Heart right ventricle (tissue), 16 donors: ENCODE data around the gene DLST. TPM values are rescaled to one million over a fixed set of nuclear protein-coding genes. Genes with fewer than 3 reads are reported as not detected.
A peak's percentile ranks its signal among the peaks of the same experiment; 100 is the strongest.

Experiments used
- ATAC-seq, 8 donors: fragments of 200-7000 bp; cut with Tn5 transposase; one replicate each; pipeline ENCODE4 v1.9.1; 2020; ENCODE audit warnings: mild to moderate bottlenecking in 8 of 8, moderate library complexity in 8 of 8, moderate number of reproducible peaks in 1 of 8
- DNase-seq, 2 donors: peaks; one replicate each; pipeline ENCODE4 v3.0.0-alpha.2; 2020
- H3K27ac ChIP-seq, 10 donors: fragments of 200-600 bp; sonication (generic) in 2 of 10; one replicate each; pipeline versions ENCODE4 v1.5.0 to v1.8.0; 2020 to 2022; ENCODE audit warnings: mild to moderate bottlenecking in 3 of 10
- H3K27me3 ChIP-seq, 7 donors: fragments of 200-600 bp; one replicate each; pipeline ENCODE4 v1.8.0; 2021 to 2022; ENCODE audit warnings: mild to moderate bottlenecking in 2 of 7
- H3K36me3 ChIP-seq, 9 donors: fragments of 200-600 bp; sonication (generic) in 1 of 9; one replicate each; pipeline versions ENCODE4 v1.5.0 to v1.8.0; 2020 to 2022; ENCODE audit warnings: mild to moderate bottlenecking in 2 of 9
- H3K4me1 ChIP-seq, 9 donors: fragments of 200-600 bp; sonication (generic) in 1 of 9; one replicate each; pipeline versions ENCODE4 v1.5.0 to v1.8.0; 2020 to 2022; ENCODE audit warnings: mild to moderate bottlenecking in 4 of 9
- H3K4me3 ChIP-seq, 10 donors: fragments of 200-600 bp; sonication (generic) in 2 of 10; one replicate each; pipeline versions ENCODE4 v1.5.0 to v1.8.0; 2020 to 2022; ENCODE audit warnings: mild to moderate bottlenecking in 7 of 10, moderate library complexity in 2 of 10
- H3K9me3 ChIP-seq, 11 donors: fragments of 200-600 bp in 10 of 11; sonication (generic) in 2 of 11; one replicate each; pipeline versions ENCODE4 v1.5.0 to v1.8.0; 2013 to 2022; ENCODE audit warnings: mild to moderate bottlenecking in 2 of 11, control low read depth in 1 of 11, moderate library complexity in 1 of 11
- CTCF ChIP-seq, 9 donors: fragments of 200-600 bp; sonication (generic) in 2 of 9; IDR thresholded peaks; one replicate each; pipeline versions ENCODE4 v1.5.0 to v1.8.0; 2021 to 2022; ENCODE audit warnings: antibody characterized with exemption in 9 of 9, mild to moderate bottlenecking in 5 of 9, moderate library complexity in 1 of 9
- WGBS, 2 donors: extraction: QIAGEN DNeasy Blood & Tissue Kit; methylation state at CpG; one replicate each; pipeline ENCODE4 v1.1.7; 2013; ENCODE audit warnings: inconsistent platforms in 1 of 2; 5-methylcytosine and 5-hydroxymethylcytosine counted together
- intact Hi-C, 10 donors: fragments of 100-400 bp; cut with DNase I; formaldehyde crosslinking; loops; one replicate each; pipeline versions ENCODE4 v1.11.1 to v1.14.2; 2022
- polyA plus RNA-seq, 2 donors: library from polyadenylated mRNA; stranded (reverse); fragments of 200-250 nt; gene quantifications; one replicate each; pipeline ENCODE4 v1.2.3, GENCODE V29; 2013
- total RNA-seq, 10 donors: library from RNA; stranded (reverse); fragmentation: NEBNext Ultra II Directional in 3 of 10; extraction: Animal tissue kit (Norgen Biotek cat#: 25700) in 3 of 10; gene quantifications; one replicate each; pipeline versions ENCODE4 v1.2.1 to v1.2.4, GENCODE V29; 2021 to 2023
- donor health status: Arrhythmogenic right ventricular cardiomyopathy.
- donor health status: ischemic (EF 13 %, LVEDD 7.1; RV severe dilation, severe dysfunction).
- donor health status: healthy with polysubstance abuse.
- donor health status: DM: no; HTN: yes; CAD: no.
- donor health status: DM: no; HTN: no; CAD: no.
- donor health status: ischemic (EF 25% LVEDD 6.9; RV normal size, moderate dysfunction).
- donor health status: ischemic (EF 25% LVEDD 5.7; RV mildly dilated, moderate dysfunction).
- donor health status: healthy.
- donor health status: DM: yes; HTN: yes; CAD: no.
- donor health status: Ischemic cardiomyopathy.
- donor health status: ischemic (EF 35%, LVEDD 5.7; RV mildly dilated, moderate dysfunction).
- donor health status: nonischemic (EF 11% LVEDD 7.7; RV severe dilation, severe dysfunction).
- donor health status: DM: yes; HTN: yes; CAD: no.
- donor health status: PGD.
- donor health status: ischemic (EF 29% LVEDD 5.4; RV normal size, mild dysfunction).
- donor health status: nonischemic (EF 23%, LVEDD 6.1; RV moderate dilation, normal function).

DLST gene
- total and polyA plus RNA-seq, 12 donors = 52.5 to 273 (median 226) TPM

GRCh38 chr14:74949191-74949601 is 67.5 kb downstream of the DLST start:
- H3K36me3 ChIP-seq = peaks cover 0 to 65% (median 4%) of the 10 kb centered on the region in 9 donors
- H3K4me1 ChIP-seq = peaks cover 10 to 78% (median 36%) of the 10 kb centered on the region in 9 donors
- ATAC-seq (no peak), DNase-seq (no peak)
- H3K27me3 ChIP-seq = peaks cover 0 to 17% (median 0%) of the 10 kb centered on the region in 7 donors
- intact Hi-C loops = loop anchor here in 9 of 10 donors (5.0 to 10.0 kb wide), 5 partner anchors 53 to 138 kb away; partner anchors contain the start of genes EIF2B2 (in 6 of the 9) and ZC2HC1C (in 1 of the 9)
- no peak overlapping the region for H3K4me3 ChIP-seq
- TF ChIP-seq CTCF (IDR thresholded peaks at IDR 0.05) = no peak
- peak overlapping the region in 1 of 10 donors; percentile 43 for H3K27ac ChIP-seq
- 93 to 98% methylated on average over 16 of the region's 16 CpGs for WGBS, 2 donors
- no peaks in the 10 kb centered on the region for H3K9me3 ChIP-seq

DNA sequence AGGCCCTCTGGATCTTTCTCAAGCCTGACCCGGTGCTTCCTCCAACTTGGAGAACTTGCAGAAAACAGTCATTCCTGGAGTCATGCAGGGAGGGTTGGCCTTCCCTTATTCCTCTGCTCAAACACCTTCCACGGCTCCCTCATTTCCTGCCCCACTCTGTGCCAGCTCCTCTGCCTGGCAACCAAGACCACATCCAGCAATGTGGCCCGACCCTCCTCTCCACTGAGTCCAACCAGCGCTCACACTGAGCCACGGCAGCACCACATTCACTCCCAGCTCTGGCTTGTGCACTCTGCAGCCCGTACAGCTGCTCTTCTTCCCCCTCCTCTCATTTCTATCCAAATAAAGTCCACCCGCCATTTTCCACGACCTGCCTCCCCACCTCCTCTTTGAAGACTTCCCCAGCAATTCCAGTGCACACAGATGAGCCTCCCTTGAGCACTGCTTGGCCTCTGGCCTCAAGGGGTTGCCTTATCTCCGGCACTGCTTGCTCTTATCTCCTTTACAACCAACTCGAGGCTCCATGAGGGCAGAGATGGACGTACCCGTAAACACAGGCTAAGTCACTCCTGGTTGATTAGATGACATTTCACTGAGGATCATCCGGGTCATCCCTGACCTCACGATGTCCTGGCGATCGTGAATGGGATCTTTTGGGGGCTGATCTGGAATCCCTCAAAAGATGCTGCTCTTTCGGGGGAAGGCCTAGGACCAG is 68.3 kb downstream of the DLST start:
- Histone ChIP-seq H3K27ac (peak overlapping the region in 3 of 10 donors; percentile 31 to 57 (median 43)), H3K9me3 (no peaks in the 10 kb centered on the region), H3K4me3 (no peak overlapping the region), H3K27me3 (peaks cover 0 to 21% (median 0%) of the 10 kb centered on the region in 7 donors), H3K36me3 (peaks cover 0 to 58% (median 4%) of the 10 kb centered on the region in 9 donors), H3K4me1 (peaks cover 12 to 86% (median 42%) of the 10 kb centered on the region in 9 donors)
- ATAC-seq (no peak), DNase-seq (no peak)
- intact Hi-C loops = loop anchor here in 9 of 10 donors (5.0 to 10.0 kb wide), 6 partner anchors 52 to 137 kb away; partner anchors contain the start of genes EIF2B2 (in 7 of the 9) and ZC2HC1C (in 1 of the 9)
- 84 to 85% methylated on average over 17 of the region's 17 CpGs for WGBS, 2 donors
- TF ChIP-seq CTCF (IDR thresholded peaks at IDR 0.05) = no peak

- Histone ChIP-seq H3K27me3 (peaks cover 0 to 22% (median 0%) of the 10 kb centered on the region in 7 donors), H3K36me3 (peaks cover 0 to 51% (median 4%) of the 10 kb centered on the region in 9 donors), H3K4me1 (peaks cover 15 to 88% (median 46%) of the 10 kb centered on the region in 9 donors), H3K27ac (peak overlapping the region in 2 of 10 donors; percentile 57 to 68), H3K4me3 (peak overlapping the region in 5 of 10 donors; percentile 13 to 34 (median 27)), H3K9me3 (no peaks in the 10 kb centered on the region)
- no peak for ATAC-seq
- intact Hi-C loops = loop anchor here in 1 of 10 donors (10.0 kb wide), 1 partner anchor 54 kb away; the partner anchor contains the start of gene EIF2B2
- 82 to 84% methylated on average over 9 of the region's 9 CpGs for WGBS, 2 donors
- no peak for DNase-seq
- TF ChIP-seq CTCF (IDR thresholded peaks at IDR 0.05) = no peak
These were observed 69.2 kb downstream of the DLST start for GRCh38 chr14:74950795-74951442.
